ENCODE data around the gene ETV6.
A peak's percentile ranks its signal among the peaks of the same experiment; 100 is the strongest.

ETV6 gene

GRCh38 chr12:11718768-11719253, 69.3 kb downstream of the ETV6 start:
- DNase-seq (ENCODE audit: low read depth), result peak; percentile 60

GRCh38 chr12:11719678-11720099, 70.2 kb downstream of the ETV6 start:
- DNase-seq (ENCODE audit: low read depth), result peak; percentile 84

- no peak for DNase-seq (ENCODE audit: low read depth)
These were observed 72.6 kb downstream of the ETV6 start for GRCh38 chr12:11722071-11722470.

- DNase-seq (ENCODE audit: low read depth), result no peak
These were observed 73.2 kb downstream of the ETV6 start for GRCh38 chr12:11722578-11723138.

GRCh38 chr12:11723993-11724392, 74.5 kb downstream of the ETV6 start:
- DNase-seq (ENCODE audit: low read depth), result no peak

GRCh38 chr12:11724888-11725311, 75.4 kb downstream of the ETV6 start:
- DNase-seq (ENCODE audit: low read depth), result no peak

- DNase-seq (ENCODE audit: low read depth), result no peak
These were observed 76.2 kb downstream of the ETV6 start for GRCh38 chr12:11725686-11726085.

GRCh38 chr12:11726659-11727058, 77.2 kb downstream of the ETV6 start:
- DNase-seq (ENCODE audit: low read depth), result no peak

- no peak for DNase-seq (ENCODE audit: low read depth)
These were observed 77.7 kb downstream of the ETV6 start for GRCh38 chr12:11727133-11727664.

GRCh38 chr12:11728154-11728755, 78.8 kb downstream of the ETV6 start:
- DNase-seq (ENCODE audit: low read depth), result no peak

- no peak for DNase-seq (ENCODE audit: low read depth)
These were observed 79.5 kb downstream of the ETV6 start for GRCh38 chr12:11729008-11729407.

- no peak for DNase-seq (ENCODE audit: low read depth)
These were observed 80.1 kb downstream of the ETV6 start for GRCh38 chr12:11729439-11730150.

GRCh38 chr12:11730299-11731041, 81.0 kb downstream of the ETV6 start:
- DNase-seq (ENCODE audit: low read depth), result no peak

- DNase-seq (ENCODE audit: low read depth), result no peak
These were observed 81.5 kb downstream of the ETV6 start for GRCh38 chr12:11731042-11731357.

- DNase-seq (ENCODE audit: low read depth), result no peak
These were observed 82.0 kb downstream of the ETV6 start for GRCh38 chr12:11731455-11731854.

- no peak for DNase-seq (ENCODE audit: low read depth)
These were observed 82.5 kb downstream of the ETV6 start for GRCh38 chr12:11732023-11732422.

GRCh38 chr12:11732715-11733114, 83.2 kb downstream of the ETV6 start:
- DNase-seq (ENCODE audit: low read depth), result no peak

GRCh38 chr12:11734580-11735180, 85.2 kb downstream of the ETV6 start:
- DNase-seq (ENCODE audit: low read depth), result no peak

- no peak for DNase-seq (ENCODE audit: low read depth)
These were observed 89.0 kb downstream of the ETV6 start for GRCh38 chr12:11738450-11738849.

- DNase-seq (ENCODE audit: low read depth), result no peak
These were observed 90.6 kb downstream of the ETV6 start for GRCh38 chr12:11739980-11740577.

GRCh38 chr12:11741434-11742092, 92.1 kb downstream of the ETV6 start:
- no peak for DNase-seq (ENCODE audit: low read depth)

All from HS-5 (cell line).